GM18508 (cell line): ENCODE results near the gene SNORC.

Experiments used
- ATAC-seq: cut with Tn5 transposase; IDR thresholded peaks from one replicate; pipeline ENCODE4 v1.9.1; 2021; ENCODE audit warnings: moderate number of reproducible peaks; ENCODE audit not compliant: insufficient read depth, unreplicated experiment

Gene SNORC

GRCh38 chr2:232866104-232866503, 4.0 kb upstream of the SNORC start:
- no peak for ATAC-seq

- ATAC-seq = no peak
These were observed 686 bp upstream of the SNORC start for GRCh38 chr2:232869138-232870017.

GRCh38 chr2:232870766-232871371, 805 bp downstream of the SNORC start:
- no peak for ATAC-seq

DNA sequence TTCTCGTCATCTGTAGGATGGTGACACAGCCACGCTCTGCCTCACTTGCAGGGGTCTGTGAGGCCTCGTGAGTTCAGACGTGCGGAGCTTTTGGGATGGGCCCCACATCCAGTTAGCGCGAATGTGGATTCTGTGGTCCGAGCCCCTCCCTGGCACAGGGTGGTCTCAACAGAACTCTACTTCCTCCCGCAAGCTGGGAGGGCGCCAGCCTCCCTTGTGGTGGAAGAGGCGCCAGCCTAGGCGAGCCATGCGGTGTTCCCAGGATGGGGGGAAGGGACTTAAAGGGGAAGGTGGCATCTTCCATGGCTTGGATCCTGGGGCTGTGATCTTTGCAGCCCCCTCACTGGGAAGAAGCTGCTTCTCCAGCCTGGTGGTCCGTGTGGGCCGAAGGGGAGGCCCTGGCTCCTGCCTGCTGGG, 1.4 kb downstream of the SNORC start:
- ATAC-seq = no peak

DNA sequence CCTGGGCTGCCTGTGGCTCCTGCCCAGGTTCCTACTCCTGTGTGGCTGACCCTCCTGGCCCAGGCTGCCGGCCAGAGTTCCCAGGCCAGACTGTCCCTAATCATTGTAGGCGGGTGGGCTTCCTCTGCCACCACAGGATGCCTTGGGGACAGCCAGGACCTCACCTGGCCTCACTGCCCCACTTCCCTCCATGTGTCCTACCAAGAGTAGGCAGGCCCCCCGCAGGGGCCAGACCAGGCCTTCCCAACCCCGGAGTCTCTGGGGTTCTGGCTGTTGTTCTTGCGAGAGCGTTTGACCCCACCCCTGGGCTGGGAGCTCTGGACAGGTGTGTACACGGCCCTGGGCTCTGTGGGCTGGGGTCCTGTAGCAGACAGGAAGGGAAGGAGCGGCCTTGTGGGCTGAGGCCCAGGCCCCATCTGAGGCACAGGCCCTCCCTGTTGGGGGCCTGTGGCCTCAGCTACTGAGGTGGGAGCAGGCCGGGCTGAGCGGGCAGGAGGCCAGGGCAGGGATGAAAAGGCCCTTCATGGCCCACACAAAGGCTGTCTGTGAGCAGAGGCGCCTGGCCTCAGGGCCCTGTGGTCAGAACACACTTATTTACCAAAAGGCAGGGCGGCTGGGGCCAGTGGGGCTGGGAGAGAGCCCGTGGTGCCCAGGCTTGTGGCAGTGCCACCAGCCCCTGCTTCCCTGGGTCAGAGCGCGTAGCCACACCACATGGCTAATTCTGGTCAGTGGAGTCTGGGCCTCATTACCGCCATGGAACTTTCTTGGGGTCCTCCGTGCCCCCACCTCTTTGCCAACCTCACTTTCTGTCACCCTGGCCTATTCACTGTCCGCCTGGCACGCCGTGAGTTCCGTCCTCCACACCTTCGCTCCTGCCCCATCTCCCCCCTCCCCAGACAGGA, 2.0 kb downstream of the SNORC start:
- ATAC-seq = no peak

DNA sequence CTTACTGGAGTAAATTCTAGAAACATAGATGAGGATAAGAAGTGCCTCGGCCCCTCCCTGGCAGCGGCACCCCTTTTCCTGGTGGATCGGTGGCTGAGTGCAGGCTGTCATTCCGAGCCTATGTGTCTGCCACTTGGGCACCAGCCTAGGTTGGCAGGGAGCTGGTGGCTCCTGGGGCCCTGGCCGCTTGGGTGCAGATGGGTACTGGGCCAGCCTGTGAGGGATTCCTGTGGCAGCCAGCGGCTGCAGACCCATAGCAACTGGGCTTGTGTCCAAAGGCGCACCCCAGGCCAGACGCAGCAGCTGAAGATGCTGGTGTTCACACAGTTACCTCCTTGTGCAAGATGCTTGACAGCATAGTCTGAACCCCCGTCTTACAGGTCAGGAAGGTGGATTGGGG, 2.8 kb downstream of the SNORC start:
- ATAC-seq = no peak

DNA sequence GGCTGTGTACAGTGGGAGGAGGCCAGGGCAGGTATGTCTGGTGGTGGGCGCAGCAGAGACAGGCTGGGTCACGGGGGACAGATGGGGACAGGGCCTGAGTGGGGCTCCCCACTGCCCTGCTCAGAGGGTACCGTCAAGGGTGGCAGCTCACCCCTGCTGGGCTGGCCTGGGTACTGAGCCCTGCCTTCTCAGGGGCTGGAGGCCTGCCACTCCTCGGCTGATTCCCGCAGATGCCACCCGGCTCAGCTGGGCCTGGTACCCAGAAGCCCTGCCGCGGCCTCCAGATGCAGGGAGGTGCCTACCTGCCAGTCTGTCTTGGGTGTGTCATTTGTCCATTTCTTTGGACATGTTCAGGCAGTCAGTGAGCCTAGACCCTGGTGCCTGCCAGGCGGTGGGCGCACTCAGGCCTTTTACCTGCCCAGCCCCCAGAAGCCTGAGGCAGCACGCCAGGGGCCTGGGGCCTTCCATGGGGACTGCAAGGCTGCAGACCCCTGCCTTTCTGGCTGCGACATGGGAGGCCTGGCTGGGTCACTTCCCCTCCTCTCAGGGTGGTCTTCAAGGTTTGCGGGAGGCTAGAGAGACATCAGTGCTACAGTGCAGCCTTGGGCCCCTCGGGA, 3.3 kb downstream of the SNORC start:
- no peak for ATAC-seq

GRCh38 chr2:232873909-232874641, 4.0 kb downstream of the SNORC start:
- ATAC-seq = no peak

- ATAC-seq = no peak
These were observed 4.7 kb downstream of the SNORC start for GRCh38 chr2:232874677-232875223.

- no peak for ATAC-seq
These were observed 5.4 kb downstream of the SNORC start for GRCh38 chr2:232875256-232876121.

DNA sequence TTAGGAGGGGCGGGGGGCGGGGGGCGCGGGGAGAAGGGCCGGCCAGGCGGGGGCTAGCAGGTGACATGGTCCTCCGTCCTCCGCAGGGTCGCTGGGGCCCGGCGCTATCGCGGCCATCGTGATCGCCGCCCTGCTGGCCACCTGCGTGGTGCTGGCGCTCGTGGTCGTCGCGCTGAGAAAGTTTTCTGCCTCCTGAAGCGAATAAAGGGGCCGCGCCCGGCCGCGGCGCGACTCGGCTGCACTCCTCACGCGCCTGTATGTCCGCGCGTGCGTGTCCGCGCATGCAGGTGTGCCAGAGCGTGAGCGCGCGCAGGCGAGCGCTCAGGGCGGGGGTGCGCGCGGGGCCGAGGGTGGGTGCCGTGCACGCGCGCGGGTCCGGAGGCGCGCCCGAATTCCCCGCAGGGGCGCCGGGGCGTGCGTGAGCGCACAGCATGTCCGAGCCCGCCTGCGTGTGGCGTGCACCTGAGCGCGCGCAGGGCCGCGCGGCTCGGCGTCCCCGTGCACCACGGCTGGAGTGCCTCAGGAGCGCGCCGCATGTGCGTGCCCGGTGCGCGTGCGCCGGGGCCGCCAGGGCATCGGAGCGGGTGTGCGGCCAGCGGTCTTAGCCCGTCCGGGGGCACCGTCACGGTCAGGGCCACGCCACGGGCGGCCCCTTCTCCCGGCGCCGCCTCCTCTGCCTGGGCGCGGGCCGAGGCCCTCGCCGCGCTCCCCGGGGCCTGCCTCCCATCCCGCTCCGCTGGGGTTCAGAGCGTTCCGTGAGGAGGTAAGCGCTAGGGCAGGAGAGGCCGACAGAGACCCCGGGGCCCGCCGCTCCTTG, 6.3 kb downstream of the SNORC start:
- ATAC-seq = no peak

GRCh38 chr2:232876978-232877441, 6.9 kb downstream of the SNORC start:
- ATAC-seq = no peak

DNA sequence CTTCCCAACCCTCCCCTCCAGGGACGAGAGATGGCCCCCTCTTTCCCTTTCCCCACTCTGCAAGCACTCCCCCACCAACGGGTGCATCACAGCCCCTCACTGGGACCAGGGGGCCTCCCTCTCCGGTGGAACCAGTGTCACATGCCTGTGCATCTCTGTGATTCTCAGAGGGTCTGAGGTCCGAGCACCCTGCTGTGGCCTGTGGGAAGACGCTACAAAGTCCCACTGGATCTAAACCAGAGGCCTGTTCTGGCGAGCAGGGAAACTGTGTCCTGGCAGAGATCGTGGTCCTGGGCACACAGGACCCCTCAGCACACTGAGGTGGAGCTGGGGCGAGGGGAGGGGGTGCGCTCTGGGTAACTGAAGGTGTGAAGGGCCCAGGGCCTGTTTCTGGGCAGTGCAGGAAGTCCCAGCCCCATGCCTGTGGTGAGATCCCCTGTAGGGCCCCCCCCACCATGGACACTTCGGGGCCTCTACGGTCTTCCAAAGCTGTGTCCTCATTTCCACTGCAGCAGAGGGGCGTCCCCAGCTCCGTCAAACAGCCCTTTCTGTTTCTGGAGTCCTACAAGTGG, 8.0 kb downstream of the SNORC start:
- ATAC-seq = no peak

- no peak for ATAC-seq
These were observed 9.0 kb downstream of the SNORC start for GRCh38 chr2:232878855-232879617.

DNA sequence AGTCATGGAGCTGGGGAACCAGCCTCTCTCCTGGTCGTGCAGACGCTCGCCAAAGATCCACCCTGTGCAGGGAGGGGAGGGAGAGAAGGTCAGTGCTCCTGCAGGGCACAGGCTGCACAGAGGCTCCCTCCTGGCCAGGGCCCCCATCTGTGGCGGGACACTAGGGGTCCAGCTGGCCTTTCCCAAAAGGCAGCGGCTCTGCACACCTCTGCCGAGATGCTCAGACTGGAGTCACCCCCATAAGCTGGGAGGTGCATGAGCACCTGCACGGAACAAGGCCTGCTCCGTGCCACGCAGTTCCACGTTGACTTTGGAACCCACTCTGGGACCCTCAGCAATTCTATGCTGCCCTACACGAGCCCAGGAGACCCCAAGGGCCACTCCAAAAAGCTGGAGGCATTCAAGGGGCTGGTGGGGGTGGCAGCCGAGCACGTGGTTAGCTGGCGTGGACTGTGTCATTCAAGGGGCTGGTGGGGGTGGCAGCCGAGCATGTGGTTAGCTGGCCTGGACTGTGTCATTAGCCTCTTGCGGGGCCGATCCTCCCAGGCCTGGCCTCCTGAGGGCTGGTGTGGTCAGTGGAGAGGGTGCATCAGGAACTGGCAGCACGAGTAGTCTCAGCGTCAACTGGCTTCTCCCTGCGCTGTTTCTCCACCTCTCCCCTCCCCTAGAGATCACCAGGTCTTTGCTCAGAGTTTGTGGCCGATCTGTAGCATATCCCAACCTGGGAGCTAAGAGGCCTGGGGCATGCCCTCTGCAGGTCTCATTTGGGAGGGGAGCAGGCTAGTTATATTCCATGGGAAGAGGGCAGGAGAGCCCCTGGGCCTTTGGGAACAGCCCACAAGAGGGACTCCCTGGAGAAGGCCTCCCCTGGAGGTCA, 9.8 kb downstream of the SNORC start:
- ATAC-seq = no peak
